Measurements from ENCODE around the gene FXYD7. TPM values are rescaled to one million over a fixed set of nuclear protein-coding genes. Genes with fewer than 3 reads are reported as not detected.

FXYD7 gene
- total RNA-seq, 1 experiment from 2014 or later, result not detected

GRCh38 chr19:35105047-35105410 is 38.0 kb upstream of the FXYD7 start:
- no peaks in the 10 kb centered on the region for H3K36me3 Mint-ChIP-seq (ENCODE audit: insufficient read depth, unreplicated experiment)
- intact Hi-C loops (cut with micrococcal nuclease), result no loop called here
- H3K9me3 Mint-ChIP-seq (ENCODE audit: unreplicated experiment), result no peaks in the 10 kb centered on the region
- no TSS peak for BruUV-seq (replicated peaks)
- no peaks in the 10 kb centered on the region for H3K27me3 Mint-ChIP-seq (ENCODE audit: insufficient read depth, unreplicated experiment)
- H3K4me3 Mint-ChIP-seq (ENCODE audit: unreplicated experiment), result no peak overlapping the region
- TF ChIP-seq, protein P1, sequence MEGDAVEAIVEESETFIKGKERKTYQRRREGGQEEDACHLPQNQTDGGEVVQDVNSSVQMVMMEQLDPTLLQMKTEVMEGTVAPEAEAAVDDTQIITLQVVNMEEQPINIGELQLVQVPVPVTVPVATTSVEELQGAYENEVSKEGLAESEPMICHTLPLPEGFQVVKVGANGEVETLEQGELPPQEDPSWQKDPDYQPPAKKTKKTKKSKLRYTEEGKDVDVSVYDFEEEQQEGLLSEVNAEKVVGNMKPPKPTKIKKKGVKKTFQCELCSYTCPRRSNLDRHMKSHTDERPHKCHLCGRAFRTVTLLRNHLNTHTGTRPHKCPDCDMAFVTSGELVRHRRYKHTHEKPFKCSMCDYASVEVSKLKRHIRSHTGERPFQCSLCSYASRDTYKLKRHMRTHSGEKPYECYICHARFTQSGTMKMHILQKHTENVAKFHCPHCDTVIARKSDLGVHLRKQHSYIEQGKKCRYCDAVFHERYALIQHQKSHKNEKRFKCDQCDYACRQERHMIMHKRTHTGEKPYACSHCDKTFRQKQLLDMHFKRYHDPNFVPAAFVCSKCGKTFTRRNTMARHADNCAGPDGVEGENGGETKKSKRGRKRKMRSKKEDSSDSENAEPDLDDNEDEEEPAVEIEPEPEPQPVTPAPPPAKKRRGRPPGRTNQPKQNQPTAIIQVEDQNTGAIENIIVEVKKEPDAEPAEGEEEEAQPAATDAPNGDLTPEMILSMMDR (IDR thresholded peaks at IDR 0.05; ENCODE audit: unreplicated experiment), result no peak
- peaks cover 19% of the 10 kb centered on the region for H3K4me1 Mint-ChIP-seq (ENCODE audit: insufficient read depth, unreplicated experiment)
- POLR2A ChIA-PET, result no interaction called here
- H3K27ac Mint-ChIP-seq (ENCODE audit: low read depth, unreplicated experiment), result no peak overlapping the region
- no peak for DNase-seq (ENCODE audit: unreplicated experiment)
- CTCF ChIA-PET, result interaction anchor here (1.3 kb wide), 1 partner anchor 10 kb away, joined by 4 read pairs; the partner anchor contains the start of gene FXYD3

- Mint-ChIP-seq H3K4me3 (ENCODE audit: unreplicated experiment) (no peak overlapping the region), H3K9me3 (ENCODE audit: unreplicated experiment) (no peaks in the 10 kb centered on the region), H3K36me3 (ENCODE audit: insufficient read depth, unreplicated experiment) (no peaks in the 10 kb centered on the region), H3K27ac (ENCODE audit: low read depth, unreplicated experiment) (no peak overlapping the region), H3K27me3 (ENCODE audit: insufficient read depth, unreplicated experiment) (no peaks in the 10 kb centered on the region), H3K4me1 (ENCODE audit: insufficient read depth, unreplicated experiment) (peaks cover 21% of the 10 kb centered on the region)
- intact Hi-C loops (cut with micrococcal nuclease), result no loop called here
- POLR2A ChIA-PET, result interaction anchor here (1.9 to 7.1 kb wide), 2 partner anchors 8 to 11 kb away, joined by 17 to 40 read pairs; partner anchors contain the start of gene FXYD3
- BruUV-seq (replicated peaks), result no TSS peak
- CTCF ChIA-PET, result interaction anchor here (0.7 to 3.4 kb wide), 4 partner anchors 10 to 61 kb away, joined by 3 to 16 read pairs (median 8); partner anchors contain the start of genes FXYD3 and LGI4
- no peak for DNase-seq (ENCODE audit: unreplicated experiment)
- TF ChIP-seq, protein P1 (IDR thresholded peaks at IDR 0.05; ENCODE audit: unreplicated experiment), result no peak
Observed at GRCh38 chr19:35105411-35106290, 37.4 kb upstream of the FXYD7 start.

DNA sequence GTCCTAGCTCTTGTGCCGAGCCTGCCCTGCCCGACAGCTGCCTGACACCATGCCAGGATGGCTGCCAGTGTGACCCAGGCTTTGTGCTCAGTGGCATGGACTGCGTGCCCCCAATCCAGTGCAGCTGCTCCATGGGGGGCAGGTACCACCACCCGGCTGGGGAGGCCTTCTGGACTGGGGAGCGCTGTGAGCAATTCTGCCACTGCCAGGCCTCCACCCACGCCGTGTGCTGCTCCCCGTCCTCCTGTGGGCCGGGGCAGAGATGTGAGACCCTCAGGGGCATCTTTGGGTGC is 36.8 kb upstream of the FXYD7 start:
- Mint-ChIP-seq H3K4me1 (ENCODE audit: insufficient read depth, unreplicated experiment) (peaks cover 21% of the 10 kb centered on the region), H3K4me3 (ENCODE audit: unreplicated experiment) (no peak overlapping the region), H3K27me3 (ENCODE audit: insufficient read depth, unreplicated experiment) (no peaks in the 10 kb centered on the region), H3K9me3 (ENCODE audit: unreplicated experiment) (no peaks in the 10 kb centered on the region), H3K36me3 (ENCODE audit: insufficient read depth, unreplicated experiment) (no peaks in the 10 kb centered on the region), H3K27ac (ENCODE audit: low read depth, unreplicated experiment) (no peak overlapping the region)
- BruUV-seq (replicated peaks), result no TSS peak
- no peak for DNase-seq (ENCODE audit: unreplicated experiment)
- intact Hi-C loops (cut with micrococcal nuclease), result no loop called here
- POLR2A ChIA-PET, result interaction anchor here (1.5 to 7.1 kb wide), 3 partner anchors 8 to 17 kb away, joined by 10 to 40 read pairs (median 17); partner anchors contain the start of gene FXYD3
- CTCF ChIA-PET, result interaction anchor here (0.7 to 3.4 kb wide), 3 partner anchors 29 to 62 kb away, joined by 3 to 16 read pairs (median 13); partner anchors contain the start of gene LGI4
- TF ChIP-seq, protein P1 (IDR thresholded peaks at IDR 0.05; ENCODE audit: unreplicated experiment), result no peak

GRCh38 chr19:35106898-35107541 is 36.0 kb upstream of the FXYD7 start:
- ChIA-PET CTCF (interaction anchor here (0.7 to 3.4 kb wide), 4 partner anchors 28 to 123 kb away, joined by 3 to 16 read pairs (median 8); partner anchors contain the start of gene LGI4), POLR2A (interaction anchor here (1.5 to 7.1 kb wide), 3 partner anchors 9 to 16 kb away, joined by 10 to 40 read pairs (median 17); partner anchors contain the start of gene FXYD3)
- H3K27ac Mint-ChIP-seq (ENCODE audit: low read depth, unreplicated experiment), result peak overlapping the region; percentile 71
- TF ChIP-seq, protein P1 (IDR thresholded peaks at IDR 0.05; ENCODE audit: unreplicated experiment), result no peak
- intact Hi-C loops (cut with micrococcal nuclease), result no loop called here
- H3K9me3 Mint-ChIP-seq (ENCODE audit: unreplicated experiment), result no peaks in the 10 kb centered on the region
- peak overlapping the region; percentile 37 for H3K4me3 Mint-ChIP-seq (ENCODE audit: unreplicated experiment)
- no peaks in the 10 kb centered on the region for H3K36me3 Mint-ChIP-seq (ENCODE audit: insufficient read depth, unreplicated experiment)
- H3K4me1 Mint-ChIP-seq (ENCODE audit: insufficient read depth, unreplicated experiment), result peaks cover 21% of the 10 kb centered on the region
- no peaks in the 10 kb centered on the region for H3K27me3 Mint-ChIP-seq (ENCODE audit: insufficient read depth, unreplicated experiment)
- DNase-seq (ENCODE audit: unreplicated experiment), result no peak
- BruUV-seq (replicated peaks), result no TSS peak

Measured in MCF 10A (cell line).